Stimulated activated naive CD8-positive, alpha-beta T cell treated with anti-CD3 and anti-CD28 coated beads, Interleukin-15, Interleukin-2, amounts not matched to agents 100 ng/mL and 50 ng/mL, for 24 hours (primary cell): ENCODE results near the gene SPTLC3.

ENCODE experiments used
- H3K27ac Mint-ChIP-seq: one replicate; pipeline ENCODE4 v1.8.0; 2021; ENCODE audit warnings: mild to moderate bottlenecking, mixed read lengths
- H3K27me3 Mint-ChIP-seq: one replicate; pipeline ENCODE4 v1.8.0; 2021; ENCODE audit warnings: mixed read lengths
- H3K36me3 Mint-ChIP-seq: one replicate; pipeline ENCODE4 v1.8.0; 2021; ENCODE audit warnings: low read depth, mixed read lengths
- H3K4me1 Mint-ChIP-seq: one replicate; pipeline ENCODE4 v1.8.0; 2021; ENCODE audit warnings: low read depth, mixed read lengths
- H3K4me3 Mint-ChIP-seq: one replicate; pipeline ENCODE4 v1.8.0; 2021; ENCODE audit warnings: mild to moderate bottlenecking, mixed read lengths
- H3K9me3 Mint-ChIP-seq: one replicate; pipeline ENCODE4 v1.8.0; 2021; ENCODE audit warnings: mixed read lengths

Gene SPTLC3

GRCh38 chr20:13034936-13035335, 26.2 kb downstream of the SPTLC3 start:
- Mint-ChIP-seq H3K4me3 (no peak overlapping the region), H3K36me3 (no peaks in the 10 kb centered on the region), H3K27ac (no peak overlapping the region), H3K9me3 (no peaks in the 10 kb centered on the region), H3K4me1 (no peaks in the 10 kb centered on the region), H3K27me3 (no peaks in the 10 kb centered on the region)

GRCh38 chr20:13035399-13036152, 26.8 kb downstream of the SPTLC3 start:
- Mint-ChIP-seq H3K36me3 (no peaks in the 10 kb centered on the region), H3K27me3 (no peaks in the 10 kb centered on the region), H3K4me1 (no peaks in the 10 kb centered on the region), H3K9me3 (no peaks in the 10 kb centered on the region), H3K4me3 (no peak overlapping the region), H3K27ac (no peak overlapping the region)

- Mint-ChIP-seq H3K27ac (no peak overlapping the region), H3K36me3 (no peaks in the 10 kb centered on the region), H3K4me3 (no peak overlapping the region), H3K4me1 (no peaks in the 10 kb centered on the region), H3K9me3 (no peaks in the 10 kb centered on the region), H3K27me3 (no peaks in the 10 kb centered on the region)
These were observed 29.0 kb downstream of the SPTLC3 start for GRCh38 chr20:13037727-13038126.

- Mint-ChIP-seq H3K9me3 (no peaks in the 10 kb centered on the region), H3K4me1 (no peaks in the 10 kb centered on the region), H3K36me3 (no peaks in the 10 kb centered on the region), H3K27ac (no peak overlapping the region), H3K4me3 (no peak overlapping the region), H3K27me3 (no peaks in the 10 kb centered on the region)
These were observed 33.0 kb downstream of the SPTLC3 start for GRCh38 chr20:13041574-13042457.

- no peak overlapping the region for H3K27ac Mint-ChIP-seq
- H3K36me3 Mint-ChIP-seq: no peaks in the 10 kb centered on the region
- no peaks in the 10 kb centered on the region for H3K27me3 Mint-ChIP-seq
- no peak overlapping the region for H3K4me3 Mint-ChIP-seq
- H3K9me3 Mint-ChIP-seq: no peaks in the 10 kb centered on the region
- no peaks in the 10 kb centered on the region for H3K4me1 Mint-ChIP-seq
These were observed 33.7 kb downstream of the SPTLC3 start for GRCh38 chr20:13042458-13042794.

DNA sequence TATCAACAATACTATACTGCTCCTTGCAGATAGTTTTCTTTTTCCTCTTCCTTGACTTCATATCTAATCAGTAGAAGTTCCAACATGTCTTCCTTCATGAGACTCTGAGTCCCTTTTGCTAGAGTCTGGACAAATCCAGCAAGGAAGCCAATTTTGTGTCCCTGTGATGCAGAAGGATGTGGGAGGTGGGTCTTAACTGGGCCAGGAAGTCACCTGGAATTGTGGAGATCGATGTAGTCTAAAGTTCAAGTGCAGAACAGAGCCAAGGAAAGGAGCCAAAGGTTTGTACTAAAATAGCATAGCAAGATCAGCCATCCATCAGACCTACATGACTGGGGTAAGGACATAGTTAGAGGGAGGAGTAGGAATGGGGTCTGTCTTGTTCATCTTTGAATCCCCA, 37.6 kb downstream of the SPTLC3 start:
- Mint-ChIP-seq H3K27ac (no peak overlapping the region), H3K27me3 (no peaks in the 10 kb centered on the region), H3K4me1 (no peaks in the 10 kb centered on the region), H3K36me3 (no peaks in the 10 kb centered on the region), H3K4me3 (no peak overlapping the region), H3K9me3 (peaks cover 3% of the 10 kb centered on the region)

GRCh38 chr20:13054011-13054410, 45.2 kb downstream of the SPTLC3 start:
- Mint-ChIP-seq H3K36me3 (no peaks in the 10 kb centered on the region), H3K4me1 (no peaks in the 10 kb centered on the region), H3K9me3 (peaks cover 3% of the 10 kb centered on the region), H3K4me3 (no peak overlapping the region), H3K27ac (no peak overlapping the region), H3K27me3 (no peaks in the 10 kb centered on the region)

GRCh38 chr20:13058666-13059389, 50.1 kb downstream of the SPTLC3 start:
- Mint-ChIP-seq H3K36me3 (no peaks in the 10 kb centered on the region), H3K27me3 (no peaks in the 10 kb centered on the region), H3K4me3 (no peak overlapping the region), H3K27ac (no peak overlapping the region), H3K9me3 (no peaks in the 10 kb centered on the region), H3K4me1 (no peaks in the 10 kb centered on the region)

- H3K27ac Mint-ChIP-seq: no peak overlapping the region
- no peak overlapping the region for H3K4me3 Mint-ChIP-seq
- no peaks in the 10 kb centered on the region for H3K36me3 Mint-ChIP-seq
These were observed 50.8 kb downstream of the SPTLC3 start for GRCh38 chr20:13059398-13060136.

DNA sequence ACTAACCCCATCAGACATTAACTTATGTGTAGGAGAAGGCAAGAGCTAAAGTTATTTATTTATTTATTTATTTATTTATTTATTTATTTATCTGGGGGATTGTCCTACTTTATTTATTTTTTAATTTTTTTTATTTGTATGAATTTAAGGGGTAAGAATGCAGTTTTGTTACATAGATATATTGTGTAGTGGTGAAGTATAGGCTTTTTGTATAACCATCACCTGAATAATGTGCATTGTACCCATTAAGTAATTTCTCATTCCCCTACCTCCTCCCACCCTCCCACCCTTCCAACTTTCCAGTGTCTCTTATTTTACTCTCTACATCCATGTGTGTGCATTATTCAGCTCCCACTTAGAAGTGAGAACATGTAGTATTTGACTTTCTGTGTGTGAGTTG, 51.6 kb downstream of the SPTLC3 start:
- no peaks in the 10 kb centered on the region for H3K9me3 Mint-ChIP-seq
- no peaks in the 10 kb centered on the region for H3K36me3 Mint-ChIP-seq
- no peaks in the 10 kb centered on the region for H3K27me3 Mint-ChIP-seq
- H3K27ac Mint-ChIP-seq: no peak overlapping the region
- no peak overlapping the region for H3K4me3 Mint-ChIP-seq
- no peaks in the 10 kb centered on the region for H3K4me1 Mint-ChIP-seq

More at GRCh38 chr20:13059398-13060136, 50.8 kb downstream of the SPTLC3 start:
- H3K27me3 Mint-ChIP-seq: no peaks in the 10 kb centered on the region
- H3K9me3 Mint-ChIP-seq: no peaks in the 10 kb centered on the region
- no peaks in the 10 kb centered on the region for H3K4me1 Mint-ChIP-seq

DNA sequence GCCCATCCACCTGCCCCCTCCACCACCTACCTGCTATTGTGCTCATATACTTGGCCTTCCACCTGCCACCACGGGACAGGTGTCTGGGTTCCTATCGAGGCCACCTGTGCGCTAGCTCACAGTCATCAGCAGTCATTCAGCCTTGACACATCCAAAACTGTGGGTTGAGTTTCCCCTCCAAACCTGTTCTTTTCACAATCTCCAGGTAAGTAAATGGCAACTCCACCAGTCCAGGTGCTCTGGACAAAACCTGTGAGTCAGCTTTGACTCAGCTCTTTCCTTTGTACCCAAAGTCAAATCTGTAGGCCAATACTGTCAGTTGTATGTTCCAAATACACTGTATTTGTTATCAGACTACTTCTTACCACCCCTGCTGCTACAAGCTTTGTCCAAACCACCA, 52.6 kb downstream of the SPTLC3 start:
- no peaks in the 10 kb centered on the region for H3K9me3 Mint-ChIP-seq
- H3K36me3 Mint-ChIP-seq: no peaks in the 10 kb centered on the region
- no peak overlapping the region for H3K27ac Mint-ChIP-seq
- no peaks in the 10 kb centered on the region for H3K27me3 Mint-ChIP-seq
- no peaks in the 10 kb centered on the region for H3K4me1 Mint-ChIP-seq
- no peak overlapping the region for H3K4me3 Mint-ChIP-seq

GRCh38 chr20:13062789-13063188, 54.0 kb downstream of the SPTLC3 start:
- Mint-ChIP-seq H3K36me3 (no peaks in the 10 kb centered on the region), H3K27ac (no peak overlapping the region), H3K4me1 (no peaks in the 10 kb centered on the region), H3K4me3 (no peak overlapping the region), H3K9me3 (peaks cover 4% of the 10 kb centered on the region), H3K27me3 (no peaks in the 10 kb centered on the region)

DNA sequence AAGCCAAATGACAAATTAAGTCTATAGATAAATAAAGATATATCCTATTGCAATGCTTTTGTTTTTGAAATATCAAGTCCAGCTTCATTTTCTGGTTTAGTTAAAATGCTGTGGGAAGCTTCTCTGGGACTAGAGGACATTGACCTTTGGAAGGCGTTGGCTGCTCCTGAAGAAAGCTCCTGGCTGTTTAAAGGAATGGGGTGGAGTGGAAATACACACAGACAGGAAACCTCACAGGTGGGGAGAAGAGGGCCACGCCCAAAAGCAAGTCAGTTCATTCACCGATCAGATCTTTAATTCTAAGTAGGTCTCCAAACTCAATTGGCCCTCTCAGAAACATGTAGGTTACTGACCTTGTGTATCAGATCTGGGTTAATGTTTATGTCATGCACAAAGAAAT, 59.6 kb downstream of the SPTLC3 start:
- Mint-ChIP-seq H3K4me1 (no peaks in the 10 kb centered on the region), H3K36me3 (no peaks in the 10 kb centered on the region), H3K27me3 (no peaks in the 10 kb centered on the region), H3K4me3 (no peak overlapping the region), H3K27ac (no peak overlapping the region), H3K9me3 (peaks cover 4% of the 10 kb centered on the region)

- no peaks in the 10 kb centered on the region for H3K4me1 Mint-ChIP-seq
- no peak overlapping the region for H3K4me3 Mint-ChIP-seq
- H3K27ac Mint-ChIP-seq: no peak overlapping the region
- no peaks in the 10 kb centered on the region for H3K9me3 Mint-ChIP-seq
- no peaks in the 10 kb centered on the region for H3K36me3 Mint-ChIP-seq
- peaks cover 2% of the 10 kb centered on the region for H3K27me3 Mint-ChIP-seq
These were observed 73.1 kb downstream of the SPTLC3 start for GRCh38 chr20:13081877-13082276.
